ENCODE results near the gene S100A7.
"Not testable (repeated sequence)": the region's sequence is repeated elsewhere in the genome, so short reads cannot be mapped to it uniquely, and the experiment has no call there.

S100A7 gene

DNA sequence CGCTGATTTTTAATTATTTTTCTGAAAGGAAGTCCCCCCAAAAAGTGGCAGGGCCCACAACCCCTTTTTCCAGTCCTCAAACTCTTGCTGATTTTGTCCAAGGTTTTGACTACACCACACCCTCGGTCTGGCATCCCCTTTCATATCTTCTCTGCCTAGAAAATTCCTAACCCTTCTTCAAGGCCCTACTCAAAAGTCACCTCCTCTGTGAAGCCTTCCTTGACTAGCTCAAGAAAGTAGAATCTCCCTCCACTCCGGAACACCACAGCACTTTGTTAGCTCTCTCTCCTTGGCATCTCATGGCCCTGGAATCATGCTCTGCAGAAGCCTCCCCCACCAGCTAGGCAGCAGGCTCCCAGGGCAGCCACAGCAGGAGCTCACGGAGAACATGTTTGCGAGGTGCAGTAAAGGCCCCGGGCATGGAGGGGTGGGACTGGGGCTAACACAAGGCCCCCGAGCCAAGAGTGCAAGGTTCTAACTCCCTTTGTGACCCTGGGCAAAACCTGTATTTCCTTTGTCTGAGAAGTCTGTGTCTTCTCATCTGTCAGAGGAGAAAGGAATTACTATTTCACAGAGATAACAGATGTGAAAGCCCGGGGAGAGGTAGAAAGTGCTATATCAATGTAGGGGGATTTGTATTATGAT, 17.7 kb upstream of the S100A7 start:
- no peak overlapping the region for H3K4me3 ChIP-seq (ENCODE audit: low read depth, low read length)

DNA sequence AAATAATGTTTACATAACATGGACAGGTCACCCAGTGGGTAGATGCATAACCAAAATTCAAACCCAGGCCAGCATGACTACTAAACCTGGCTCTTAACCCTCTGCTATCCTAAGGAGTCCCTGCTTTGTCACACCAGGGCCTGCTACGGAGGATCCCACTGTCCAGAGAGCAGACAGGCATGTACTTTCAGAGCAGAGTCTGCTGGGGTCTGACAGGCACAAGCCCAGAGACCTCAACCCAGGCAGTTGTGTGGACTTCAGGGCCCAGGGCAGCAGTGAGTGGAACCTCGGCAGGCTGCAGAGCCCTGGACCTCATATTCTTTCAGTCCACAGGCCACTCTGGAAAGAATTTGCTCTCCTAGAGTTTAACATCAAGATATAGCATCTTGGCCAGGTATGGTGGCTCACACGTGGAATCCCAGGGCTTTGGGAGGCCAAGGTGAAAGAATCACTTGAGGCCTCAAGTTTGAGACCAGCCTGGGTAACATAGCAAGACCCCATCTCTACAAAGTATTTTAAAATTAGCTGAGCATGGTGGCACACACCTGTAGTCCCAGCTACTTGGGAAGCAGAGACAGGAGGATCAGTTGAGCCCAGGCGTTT, 16.1 kb upstream of the S100A7 start:
- no peak overlapping the region for H3K4me3 ChIP-seq (ENCODE audit: low read depth, low read length)

DNA sequence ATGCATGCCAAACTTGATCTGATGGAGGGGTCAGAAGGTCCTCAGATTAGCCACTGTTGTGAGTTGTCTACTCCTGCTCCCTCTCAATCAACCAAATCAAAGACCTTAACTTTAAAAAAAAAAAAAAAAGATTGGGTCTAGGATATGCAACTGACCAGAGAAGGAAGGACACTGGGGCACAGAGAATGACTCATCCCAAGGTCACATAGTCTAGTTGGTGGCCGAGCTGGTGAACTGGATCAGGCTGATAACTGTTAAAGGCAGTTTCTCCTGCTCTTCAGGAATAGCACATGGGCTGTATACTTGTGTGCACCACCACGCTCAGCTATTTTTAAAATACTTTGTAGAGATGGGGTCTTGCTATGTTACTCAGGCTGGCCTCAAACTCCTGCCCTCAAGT, 14.8 kb upstream of the S100A7 start:
- no peak overlapping the region for H3K4me3 ChIP-seq (ENCODE audit: low read depth, low read length)

DNA sequence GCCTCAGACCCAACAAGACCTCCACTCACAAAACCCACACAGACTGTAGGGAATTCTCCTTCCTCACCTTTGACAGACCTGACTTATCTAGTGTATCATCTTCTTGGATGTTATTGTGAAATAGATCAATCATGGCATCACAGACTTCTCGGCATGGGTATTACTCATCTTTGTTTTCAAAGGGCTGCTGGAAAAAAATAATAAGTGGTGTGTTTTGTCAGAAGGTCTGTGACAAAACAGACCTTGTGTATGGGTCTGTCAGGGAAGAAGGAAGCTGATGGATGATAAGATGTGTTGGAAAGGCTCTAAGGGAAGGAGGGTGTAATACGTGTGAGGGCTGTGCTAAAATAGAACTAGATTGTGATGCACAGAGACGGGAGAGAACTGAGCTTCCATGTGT, 13.9 kb upstream of the S100A7 start:
- H3K4me3 ChIP-seq (ENCODE audit: low read depth, low read length) = no peak overlapping the region

DNA sequence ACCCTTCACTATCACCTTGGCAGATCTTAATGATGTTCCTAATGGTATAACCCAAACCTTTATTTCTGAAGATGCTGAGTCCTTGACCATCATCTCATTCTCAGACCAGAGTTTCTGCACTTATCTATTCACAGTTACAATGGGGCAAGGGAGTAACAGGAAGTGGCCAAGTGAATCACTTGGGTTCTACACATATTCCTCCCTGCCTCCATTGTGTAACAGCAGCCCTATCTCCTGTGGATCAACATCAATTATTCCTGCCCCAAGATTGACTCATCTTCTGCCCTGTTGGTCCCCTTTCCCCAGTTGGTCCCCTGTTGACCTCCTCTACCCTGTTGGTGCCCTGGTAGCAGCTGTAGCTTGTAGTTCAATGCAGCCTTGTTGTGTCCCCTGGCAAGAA, 10.3 kb upstream of the S100A7 start:
- H3K4me3 ChIP-seq (ENCODE audit: low read depth, low read length) = no peak overlapping the region

DNA sequence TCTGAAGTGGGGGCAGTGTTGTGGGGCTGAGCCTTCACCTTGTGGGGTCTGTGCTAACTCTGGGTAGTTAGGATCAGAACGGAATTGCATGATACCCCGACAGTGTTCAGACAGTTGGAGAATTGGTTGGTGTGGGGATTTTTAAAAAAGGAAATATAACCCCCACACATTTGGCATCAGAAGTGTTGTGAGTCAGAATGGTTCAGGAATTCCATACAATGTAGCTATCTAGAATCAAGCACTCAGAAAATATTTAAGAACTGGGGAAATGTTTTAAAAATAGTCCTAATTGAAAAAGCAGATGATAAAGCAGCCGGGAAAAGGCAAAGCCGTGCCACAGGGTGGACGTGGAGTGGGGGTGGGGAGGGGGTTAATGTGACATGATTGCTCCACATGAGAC, 6.5 kb upstream of the S100A7 start:
- H3K4me3 ChIP-seq (ENCODE audit: low read depth, low read length) = no peak overlapping the region

DNA sequence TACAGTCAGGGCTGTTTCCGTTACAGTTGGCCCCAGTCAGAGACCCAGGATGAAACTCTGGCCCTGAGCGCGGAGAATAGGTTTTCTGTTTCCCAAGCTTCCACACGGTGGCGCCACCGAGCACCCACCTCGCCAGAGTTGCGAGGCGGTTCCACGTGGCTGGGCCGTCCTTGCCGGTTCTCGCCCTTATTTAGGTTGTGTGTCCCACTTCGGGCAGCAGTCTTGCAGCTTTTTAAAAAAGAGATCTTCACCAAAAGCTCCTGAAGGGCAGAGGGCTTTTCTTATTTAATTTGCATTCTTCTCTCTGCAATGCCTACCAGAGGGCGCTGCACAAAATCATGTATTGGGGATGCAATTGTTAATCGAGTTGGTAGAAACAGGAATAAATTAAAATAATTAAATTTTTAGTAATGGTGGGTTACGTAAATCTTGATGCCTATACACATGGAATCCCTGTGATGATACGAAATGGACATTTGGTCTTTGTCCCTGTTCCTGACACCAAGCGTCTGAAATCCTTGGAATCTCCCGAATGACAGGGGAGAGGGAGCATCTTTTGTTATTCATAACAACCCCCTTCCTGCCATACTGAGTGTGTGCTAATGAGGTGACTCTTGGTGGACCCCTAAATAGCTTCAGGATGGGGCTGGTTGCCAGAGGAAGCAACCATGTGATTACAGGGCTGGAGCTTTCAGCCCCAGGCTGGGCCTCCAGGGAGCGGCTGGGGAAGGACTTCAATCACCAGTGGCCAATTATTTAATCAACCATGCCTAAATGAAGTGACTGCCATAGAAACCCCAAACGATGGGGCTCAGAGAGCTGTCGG, 5.6 kb upstream of the S100A7 start:
- H3K4me3 ChIP-seq (ENCODE audit: low read depth, low read length) = no peak overlapping the region

DNA sequence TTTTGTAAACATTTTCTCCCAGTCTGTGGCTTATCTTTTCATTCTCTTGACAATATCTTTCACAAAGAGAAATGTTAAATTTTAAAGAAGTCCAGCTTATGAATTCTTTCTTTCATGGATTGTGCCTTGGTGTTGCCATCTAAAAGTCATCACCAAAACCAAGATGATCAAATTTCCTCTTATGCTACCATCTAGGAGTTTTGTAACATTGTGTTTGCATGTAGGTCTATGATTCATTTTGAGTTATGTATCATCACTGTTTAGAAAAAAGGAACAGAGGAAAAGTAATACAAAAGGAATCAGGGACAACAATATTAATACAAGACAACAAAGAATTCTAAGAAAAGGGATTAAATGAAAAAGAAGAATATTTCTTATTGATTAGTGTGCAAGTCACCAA, 2.3 kb upstream of the S100A7 start:
- H3K4me3 ChIP-seq (ENCODE audit: low read depth, low read length) = not testable (repeated sequence)

DNA sequence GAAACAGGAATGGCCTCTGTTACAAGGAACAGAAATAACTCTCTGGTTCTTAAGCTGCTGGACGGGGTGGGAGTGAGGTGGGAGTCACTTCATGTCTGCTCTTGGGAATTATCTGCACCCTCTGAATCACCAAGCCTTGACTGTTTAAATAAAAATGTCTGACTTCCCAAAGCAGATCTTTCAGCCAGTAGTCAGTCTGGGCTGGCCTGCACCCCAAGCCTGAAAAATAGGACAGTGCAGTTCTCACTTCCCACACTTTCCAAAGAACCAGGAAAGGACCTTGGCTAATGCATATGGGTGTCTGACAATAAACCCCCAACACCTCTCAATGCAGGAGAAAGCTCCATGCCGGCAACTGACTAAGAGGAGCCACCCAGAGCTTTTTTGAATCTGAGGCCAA, 796 bp downstream of the S100A7 start:
- H3K4me3 ChIP-seq (ENCODE audit: low read depth, low read length) = no peak overlapping the region

DNA sequence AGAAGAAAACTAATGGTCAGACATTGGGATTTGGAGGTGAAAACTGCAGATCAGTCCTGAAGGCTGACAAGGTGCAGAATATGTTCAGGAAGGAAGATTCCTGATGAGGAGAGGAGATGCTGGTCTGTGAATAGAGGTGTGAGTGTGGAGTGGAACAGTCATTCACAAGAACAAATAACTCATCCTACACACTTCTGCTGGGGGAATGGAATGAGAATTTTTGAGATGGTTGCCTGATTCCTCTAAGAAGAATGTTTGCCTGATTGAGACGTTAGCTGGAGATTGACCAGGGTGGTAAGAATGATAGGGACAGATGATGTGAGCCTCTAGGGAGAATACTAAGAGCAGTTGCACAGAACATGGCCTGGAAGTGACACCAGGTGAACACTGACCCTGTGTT, 4.1 kb downstream of the S100A7 start:
- no peak overlapping the region for H3K4me3 ChIP-seq (ENCODE audit: low read depth, low read length)

DNA sequence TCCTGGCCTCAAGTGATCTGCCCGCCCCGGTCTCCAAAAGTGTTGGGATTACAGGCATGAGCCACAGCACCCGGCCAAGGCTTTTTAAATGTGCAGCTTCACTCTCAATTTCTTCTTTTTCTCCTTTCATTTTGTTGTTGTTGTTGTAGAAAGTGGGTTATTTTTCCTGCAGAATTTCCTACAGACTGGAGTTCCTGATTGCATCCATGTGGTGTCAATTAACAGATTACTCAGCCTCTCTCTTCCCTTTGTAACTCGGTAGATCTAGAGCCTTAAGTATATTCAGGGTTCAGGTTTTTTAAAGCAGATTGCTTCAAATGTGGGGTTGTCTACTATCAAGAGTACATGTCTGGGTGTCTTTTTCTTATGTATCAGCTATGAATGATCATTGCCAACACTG, 11.6 kb downstream of the S100A7 start:
- not testable (repeated sequence) for H3K4me3 ChIP-seq (ENCODE audit: low read depth, low read length)

DNA sequence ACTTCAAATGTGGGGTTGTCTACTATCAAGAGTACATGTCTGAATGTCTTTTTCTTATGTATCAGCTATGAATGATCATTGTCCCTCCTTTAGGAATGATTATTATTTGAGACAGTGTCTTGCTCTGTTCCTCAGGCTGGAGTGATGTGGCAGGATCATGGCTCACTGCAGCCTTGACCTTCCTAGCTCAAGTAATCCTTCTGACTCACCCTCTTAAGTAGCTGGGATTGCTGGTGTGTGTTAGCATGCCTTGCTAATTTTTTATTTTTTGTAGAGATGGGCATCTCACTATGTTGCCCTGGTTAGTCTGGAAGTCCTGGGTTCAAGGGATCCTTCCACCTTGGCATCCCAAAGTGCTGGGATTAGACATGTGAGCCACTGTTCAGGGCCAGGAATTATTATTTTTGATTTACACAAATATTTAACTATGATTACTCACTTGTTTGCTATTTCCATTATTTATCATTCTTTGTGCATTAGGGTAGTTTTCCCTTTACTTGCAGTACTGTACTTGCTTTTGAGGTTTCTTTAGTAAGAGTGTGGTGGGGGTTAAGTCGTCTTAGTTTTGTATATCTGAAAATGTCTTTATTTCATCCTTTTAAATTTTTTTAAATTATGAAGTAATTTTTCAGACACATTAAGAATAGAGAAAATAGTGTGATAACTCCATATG, 12.8 kb downstream of the S100A7 start:
- no peak overlapping the region for H3K4me3 ChIP-seq (ENCODE audit: low read depth, low read length)

DNA sequence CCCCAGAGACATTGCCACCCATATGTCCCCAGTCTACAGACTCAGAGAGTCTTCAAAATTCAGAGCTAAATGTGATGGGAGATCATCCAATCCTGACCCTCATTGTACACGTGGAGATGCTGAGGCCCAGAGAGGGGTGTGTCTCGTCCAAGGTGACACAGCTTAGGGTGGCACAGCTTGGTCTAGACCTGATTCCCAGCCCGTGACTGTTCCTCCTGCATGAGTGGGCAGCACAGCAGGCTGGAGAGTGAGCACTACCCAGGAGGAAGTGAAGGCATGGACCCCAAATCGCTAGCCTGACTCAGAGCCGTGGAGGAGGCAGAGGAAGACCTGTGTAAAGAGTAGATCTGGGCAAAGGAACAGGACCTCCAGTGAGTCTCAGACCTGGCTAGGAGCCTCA, 16.4 kb downstream of the S100A7 start:
- H3K4me3 ChIP-seq (ENCODE audit: low read depth, low read length) = no peak overlapping the region

DNA sequence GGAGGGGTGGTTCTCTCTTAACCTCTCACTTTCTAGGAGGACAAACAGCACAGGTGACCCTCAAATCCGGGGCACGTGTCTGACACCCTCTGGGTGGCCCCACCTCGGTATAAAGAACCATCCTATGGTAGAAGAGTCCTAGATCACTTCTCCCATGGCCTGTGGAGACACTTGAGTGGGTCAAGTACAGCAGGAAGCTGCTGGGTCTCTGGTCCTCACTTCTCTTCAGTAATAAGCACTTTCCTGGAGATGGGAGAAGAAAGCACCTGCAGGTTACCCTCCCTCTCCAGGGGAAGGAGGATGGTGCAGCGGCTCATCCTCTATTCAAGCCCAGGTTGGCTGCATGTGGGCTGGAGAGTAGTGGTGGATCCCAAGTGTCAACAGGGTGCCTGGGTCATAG, 17.0 kb downstream of the S100A7 start:
- no peak overlapping the region for H3K4me3 ChIP-seq (ENCODE audit: low read depth, low read length)

DNA sequence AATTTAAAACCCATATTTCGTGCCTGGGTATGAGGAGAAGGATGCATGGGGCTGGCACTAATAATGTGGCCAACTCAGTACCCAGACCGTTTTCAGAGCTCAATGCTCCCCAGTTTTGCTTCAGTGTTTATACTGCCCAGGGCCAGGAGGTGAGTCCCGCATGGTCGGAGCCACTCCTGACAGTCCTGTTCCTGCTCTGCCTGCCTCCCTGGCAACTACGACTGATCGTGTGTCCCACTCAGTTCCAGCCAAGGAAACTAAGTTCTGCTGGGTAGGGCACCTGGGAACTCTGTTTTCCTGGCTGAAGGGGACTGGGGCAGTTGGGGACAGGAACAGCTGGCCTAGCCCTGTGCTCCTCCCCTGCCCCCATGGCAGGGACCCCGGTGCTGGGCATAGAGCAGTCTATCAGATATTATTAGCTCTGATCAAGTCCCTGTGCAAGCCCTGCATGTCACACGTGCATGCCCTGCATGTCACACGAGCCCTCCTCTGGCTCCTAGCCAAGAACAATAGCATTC, 19.2 kb downstream of the S100A7 start:
- no peak overlapping the region for H3K4me3 ChIP-seq (ENCODE audit: low read depth, low read length)

DNA sequence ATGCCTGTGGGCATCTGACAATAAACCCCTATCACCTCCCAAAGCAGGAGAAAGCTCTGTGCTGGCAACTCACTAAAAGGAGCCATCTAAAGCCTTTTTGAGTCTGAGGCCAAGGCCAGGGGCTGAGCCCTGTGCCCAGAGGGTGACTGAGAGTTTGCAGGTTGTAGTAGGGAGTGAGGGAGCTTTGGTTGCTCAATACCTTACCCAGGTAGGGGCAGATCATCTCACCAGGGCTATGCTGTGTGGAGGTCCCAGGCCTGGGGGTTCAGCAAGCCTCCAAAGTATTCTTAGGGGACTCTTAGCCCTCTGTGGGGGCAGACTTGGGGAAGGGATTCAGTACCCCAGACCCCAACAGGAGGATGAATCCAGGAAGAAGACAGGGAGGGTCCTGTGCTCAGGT, 21.2 kb downstream of the S100A7 start:
- no peak overlapping the region for H3K4me3 ChIP-seq (ENCODE audit: low read depth, low read length)

DNA sequence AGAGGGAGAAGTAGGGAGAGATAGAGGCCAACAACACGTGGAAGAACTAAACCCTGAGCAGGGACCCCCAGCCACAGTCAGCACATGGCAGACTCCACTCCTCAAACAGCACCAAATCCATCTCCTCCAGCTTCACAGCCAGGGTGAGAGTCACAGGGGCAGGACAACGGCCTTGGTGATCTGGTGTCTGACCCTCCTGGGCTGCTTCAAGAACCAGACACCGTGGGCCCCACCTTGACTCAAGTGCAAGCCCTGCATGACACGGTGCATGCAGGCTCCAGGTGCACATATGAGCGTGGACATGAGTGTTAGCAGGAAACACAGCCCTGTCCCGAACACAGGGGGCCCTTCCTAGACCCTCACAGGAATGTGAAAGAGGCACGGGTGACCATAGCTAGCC, 21.9 kb downstream of the S100A7 start:
- no peak overlapping the region for H3K4me3 ChIP-seq (ENCODE audit: low read depth, low read length)

DNA sequence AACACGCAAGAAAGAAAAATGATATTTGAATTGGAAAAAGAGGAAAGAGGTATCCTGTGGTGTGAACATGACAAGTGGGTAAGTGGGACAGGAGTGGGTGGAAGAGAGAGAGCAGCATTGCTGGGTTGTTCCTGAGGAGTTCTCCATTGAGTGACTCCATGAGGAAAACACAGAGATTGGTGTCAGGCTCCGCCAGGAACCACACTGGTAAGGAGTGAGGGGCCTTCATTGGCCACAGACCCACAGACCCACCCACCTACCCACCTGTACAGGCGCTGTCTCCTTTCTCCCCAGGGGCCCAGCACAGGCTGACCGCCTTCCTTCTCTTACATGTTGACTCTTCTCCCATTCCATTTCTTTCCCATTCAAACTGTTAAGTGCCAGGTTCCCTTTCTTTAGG, 23.2 kb downstream of the S100A7 start:
- H3K4me3 ChIP-seq (ENCODE audit: low read depth, low read length) = no peak overlapping the region

DNA sequence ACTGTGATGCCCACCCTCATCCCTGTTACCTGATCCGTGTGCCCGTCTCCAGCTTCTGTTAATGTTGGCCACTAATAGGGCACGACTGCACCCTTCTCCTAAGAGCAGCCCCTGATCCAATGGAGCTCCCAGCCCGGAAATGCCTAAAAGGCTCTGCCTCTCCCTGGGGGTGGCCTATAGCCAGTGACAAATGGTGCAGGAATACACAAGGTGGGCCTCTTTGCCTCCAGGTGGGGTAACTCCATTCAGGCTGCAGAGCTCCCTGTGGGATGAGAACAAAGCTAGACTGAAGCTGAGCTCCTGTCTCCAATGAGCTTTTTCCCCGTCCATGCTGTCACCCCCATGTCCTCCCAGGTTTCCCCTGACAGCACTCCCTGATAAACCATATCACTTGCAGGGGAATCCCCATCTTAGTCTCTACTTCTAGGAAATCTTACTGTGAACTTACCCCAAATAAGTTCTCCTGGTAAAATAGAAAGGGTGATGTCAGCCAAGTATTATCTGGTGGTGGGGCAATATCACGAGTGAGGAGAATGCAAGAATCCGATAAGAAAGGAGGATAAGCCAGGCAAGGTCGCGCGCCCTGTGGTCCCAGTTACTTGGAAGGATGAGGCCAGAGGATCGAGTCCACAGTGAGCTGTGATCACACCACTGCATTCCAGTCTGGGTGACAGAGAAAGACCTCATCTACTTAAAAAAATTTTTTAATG, 25.6 kb downstream of the S100A7 start:
- H3K4me3 ChIP-seq (ENCODE audit: low read depth, low read length) = no peak overlapping the region

DNA sequence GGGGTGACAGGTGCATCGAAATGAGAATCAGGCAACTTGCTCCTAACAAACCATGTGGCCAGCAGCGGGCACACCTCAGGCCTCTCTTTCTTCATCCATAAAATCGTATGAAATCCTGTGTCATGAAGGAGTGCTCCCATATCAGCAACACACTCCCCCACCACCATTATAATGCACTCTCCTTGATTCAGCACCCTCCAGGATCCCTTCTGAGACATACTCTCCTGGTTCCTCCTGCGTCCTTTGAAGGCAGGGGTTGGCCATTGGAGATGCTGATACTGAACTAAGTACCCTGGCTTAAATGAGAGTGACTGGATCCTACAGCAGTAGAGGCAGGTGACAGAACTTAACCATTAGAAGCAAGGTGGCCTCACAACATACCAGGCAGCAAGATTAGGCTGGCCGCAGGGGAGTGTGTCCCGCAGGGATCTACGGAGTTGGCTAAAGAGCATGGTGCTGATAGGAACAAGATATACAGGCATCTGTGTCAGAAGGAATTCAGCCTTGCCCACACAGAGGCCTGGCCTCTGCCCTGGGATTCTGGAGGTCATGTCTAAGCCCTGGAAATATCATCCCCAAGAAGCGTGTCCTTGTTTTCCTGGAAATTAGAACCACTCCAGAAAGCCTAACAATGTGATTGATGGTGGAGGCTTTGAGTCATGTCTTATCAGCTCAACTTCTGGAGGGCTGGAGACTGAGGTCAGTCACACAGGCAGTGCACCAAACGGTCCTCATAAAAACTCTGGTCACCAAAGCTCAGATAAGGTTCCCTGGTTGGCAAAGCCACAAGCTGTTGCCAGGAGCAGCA, 27.4 kb downstream of the S100A7 start:
- H3K4me3 ChIP-seq (ENCODE audit: low read depth, low read length) = no peak overlapping the region
